Caco-2 (cell line): ENCODE measurements around the gene SYN1. TPM values are rescaled to one million over a fixed set of nuclear protein-coding genes. Genes with fewer than 3 reads are reported as not detected.

ENCODE experiments used
- BruUV-seq: library from RNA; stranded (reverse); fragments of 400-500 nt; replicated peaks from 2 replicates; lab custom pipeline; 2021; lab: Mats Ljungman, UMichigan
- CTCF ChIA-PET: fragments of 300-600 bp; sonication (Branson Sonifier 250); formaldehyde crosslinking; loops from one replicate; lab custom pipeline; 2022; ENCODE audit warnings: antibody characterized with exemption; lab: Charles Lee
- POLR2A ChIA-PET: fragments of 300-600 bp; sonication (Branson Sonifier 250); formaldehyde crosslinking; loops from one replicate; lab custom pipeline; 2022; ENCODE audit warnings: antibody characterized with exemption; lab: Charles Lee
- DNase-seq, 2 experiments: peaks; one replicate each; pipeline versions ENCODE4 v3.0.0 to v3.0.0-alpha.2; 2020 to 2022
- H3K27me3 ChIP-seq: replicated peaks from 2 replicates; pipeline ENCODE4 v1.6.0; 2011; ENCODE audit warnings: low read length; ENCODE audit not compliant: control insufficient read depth, insufficient read depth
- H3K36me3 ChIP-seq: 2 replicates; pipeline ENCODE4 v1.5.1; 2011; ENCODE audit warnings: low read length; ENCODE audit not compliant: control insufficient read depth, insufficient read depth
- H3K4me1 ChIP-seq: fragments of 250-450 bp; sonication (Bioruptor Pico); 2 replicates; pipeline ENCODE4 v1.5.1; 2020; ENCODE audit warnings: mild to moderate bottlenecking
- H3K4me3 ChIP-seq: 2 replicates; pipeline ENCODE4 v1.5.1; 2011; ENCODE audit warnings: low read depth, mild to moderate bottlenecking, control low read depth, low read length
- H3K9me3 ChIP-seq: fragments of 250-450 bp; sonication (Bioruptor Pico); 2 replicates; pipeline ENCODE4 v1.5.1; 2020; ENCODE audit warnings: mild to moderate bottlenecking, moderate library complexity
- H3K27ac Mint-ChIP-seq: one replicate; pipeline ENCODE4 v1.8.0; 2022; ENCODE audit warnings: mixed read lengths; ENCODE audit not compliant: unreplicated experiment
- H3K27me3 Mint-ChIP-seq: one replicate; pipeline ENCODE4 v1.8.0; 2022; ENCODE audit warnings: mixed read lengths; ENCODE audit not compliant: insufficient read depth, unreplicated experiment
- H3K36me3 Mint-ChIP-seq: one replicate; pipeline ENCODE4 v1.8.0; 2022; ENCODE audit warnings: mild to moderate bottlenecking, mixed read lengths; ENCODE audit not compliant: insufficient read depth, unreplicated experiment
- H3K4me1 Mint-ChIP-seq: one replicate; pipeline ENCODE4 v1.8.0; 2022; ENCODE audit warnings: low read depth, mixed read lengths; ENCODE audit not compliant: unreplicated experiment
- H3K4me3 Mint-ChIP-seq: one replicate; pipeline ENCODE4 v1.8.0; 2022; ENCODE audit warnings: mild to moderate bottlenecking, moderate library complexity, mixed read lengths; ENCODE audit not compliant: unreplicated experiment
- H3K9me3 Mint-ChIP-seq: one replicate; pipeline ENCODE4 v1.8.0; 2022; ENCODE audit warnings: mixed read lengths; ENCODE audit not compliant: unreplicated experiment
- CTCF ChIP-seq, 2 experiments: fragments of 200-600 bp in 1 of 2; IDR thresholded peaks; 1 replicate in 1 of 2; 2 replicates in 1 of 2; pipeline versions ENCODE4 v1.5.1 to v1.8.0; 2011 to 2022; ENCODE audit warnings: antibody characterized with exemption in 1 of 2, control low read depth in 1 of 2, inconsistent platforms in 1 of 2, low read depth in 1 of 2, low read length in 1 of 2, mild to moderate bottlenecking in 1 of 2, moderate library complexity in 1 of 2; ENCODE audit not compliant: insufficient read depth in 1 of 2, severe bottlenecking in 1 of 2, unreplicated experiment in 1 of 2
- intact Hi-C: fragments of 100-400 bp; cut with micrococcal nuclease; formaldehyde crosslinking; loops from one replicate; pipeline ENCODE4 v1.10.0; 2022; ENCODE audit not compliant: unreplicated experiment
- total RNA-seq: library from RNA; stranded (reverse); gene quantifications from 2 replicates; pipeline ENCODE4 v1.2.3, GENCODE V29; 2022

Gene SYN1
- total RNA-seq, 1 experiment from 2014 or later = not detected

GRCh38 chrX:47563801-47564315 is 55.8 kb downstream of the SYN1 start:
- TF ChIP-seq CTCF (IDR thresholded peaks at IDR 0.05; ENCODE audit: insufficient read depth in 1 of 2, low read depth in 1 of 2, low read length in 1 of 2, severe bottlenecking in 1 of 2, unreplicated experiment in 1 of 2) = no peak
- H3K9me3 Mint-ChIP-seq = no peaks in the 10 kb centered on the region
- no peak for DNase-seq
- intact Hi-C loops = no loop called here
- Histone ChIP-seq H3K27me3 (no peaks in the 10 kb centered on the region), H3K36me3 (no peaks in the 10 kb centered on the region), H3K9me3 (no peaks in the 10 kb centered on the region), H3K4me3 (no peak overlapping the region), H3K4me1 (no peaks in the 10 kb centered on the region)
- CTCF ChIA-PET = no interaction called here
- H3K36me3 Mint-ChIP-seq = peaks cover 15% of the 10 kb centered on the region
- POLR2A ChIA-PET = no interaction called here
- H3K4me1 Mint-ChIP-seq = no peaks in the 10 kb centered on the region
- H3K4me3 Mint-ChIP-seq = peak overlapping the region; percentile 44
- no peaks in the 10 kb centered on the region for H3K27me3 Mint-ChIP-seq
- no peak overlapping the region for H3K27ac Mint-ChIP-seq
- BruUV-seq = no TSS peak

GRCh38 chrX:47562615-47563243 is 56.9 kb downstream of the SYN1 start:
- Histone ChIP-seq H3K36me3 (no peaks in the 10 kb centered on the region), H3K4me3 (no peak overlapping the region), H3K4me1 (no peaks in the 10 kb centered on the region), H3K9me3 (no peaks in the 10 kb centered on the region), H3K27me3 (no peaks in the 10 kb centered on the region)
- H3K9me3 Mint-ChIP-seq = no peaks in the 10 kb centered on the region
- peaks cover 12% of the 10 kb centered on the region for H3K36me3 Mint-ChIP-seq
- intact Hi-C loops = loop anchor here (1.0 kb wide), 1 partner anchor 82 kb away; no protein-coding TSS in a partner anchor
- ChIA-PET POLR2A (no interaction called here), CTCF (no interaction called here)
- TF ChIP-seq CTCF (IDR thresholded peaks at IDR 0.05; ENCODE audit: insufficient read depth in 1 of 2, low read depth in 1 of 2, low read length in 1 of 2, severe bottlenecking in 1 of 2, unreplicated experiment in 1 of 2) = no peak
- H3K27ac Mint-ChIP-seq = no peak overlapping the region
- no TSS peak for BruUV-seq
- H3K4me3 Mint-ChIP-seq = peak overlapping the region; percentile 98
- DNase-seq = no peak
- no peaks in the 10 kb centered on the region for H3K4me1 Mint-ChIP-seq
- H3K27me3 Mint-ChIP-seq = no peaks in the 10 kb centered on the region

- TF ChIP-seq CTCF (IDR thresholded peaks at IDR 0.05; ENCODE audit: insufficient read depth in 1 of 2, low read depth in 1 of 2, low read length in 1 of 2, severe bottlenecking in 1 of 2, unreplicated experiment in 1 of 2) = no peak
- POLR2A ChIA-PET = no interaction called here
- H3K27ac Mint-ChIP-seq = peak overlapping the region; percentile 99
- no peaks in the 10 kb centered on the region for H3K36me3 ChIP-seq
- no peaks in the 10 kb centered on the region for H3K27me3 Mint-ChIP-seq
- H3K4me3 ChIP-seq = peak overlapping the region; percentile 64
- no peaks in the 10 kb centered on the region for H3K9me3 ChIP-seq
- H3K9me3 Mint-ChIP-seq = no peaks in the 10 kb centered on the region
- intact Hi-C loops = loop anchor here (1.0 to 2.0 kb wide), 4 partner anchors 20 to 89 kb away; partner anchors contain the start of genes CFP and ELK1
- no peaks in the 10 kb centered on the region for H3K27me3 ChIP-seq
- CTCF ChIA-PET = no interaction called here
- BruUV-seq = TSS peak; percentile 49
- H3K4me1 ChIP-seq = no peaks in the 10 kb centered on the region
- peaks cover 12% of the 10 kb centered on the region for H3K36me3 Mint-ChIP-seq
- H3K4me1 Mint-ChIP-seq = peaks cover under 1% of the 10 kb centered on the region
- H3K4me3 Mint-ChIP-seq = peak overlapping the region; percentile 98
- no peak for DNase-seq
Measured at GRCh38 chrX:47561659-47562151, 58.0 kb downstream of the SYN1 start.
